K562 (cell line): ENCODE results near the gene DARS2. TPM values are rescaled to one million over a fixed set of nuclear protein-coding genes. Genes with fewer than 3 reads are reported as not detected.

ENCODE experiments used
- FOXA3 ChIP-seq, 2 experiments: fragments of 450-650 bp in 1 of 2; sonication (generic) in 1 of 2; formaldehyde crosslinking; IDR thresholded peaks in 1 of 2; conservative IDR thresholded peaks in 1 of 2; 2 replicates each; pipeline versions ENCODE4 v1.4.0 to v1.8.0; 2020 to 2022; ENCODE audit warnings: mild to moderate bottlenecking in 2 of 2, missing genetic modification reagents in 1 of 2
- PCBP2 ChIP-seq: fragments of 200-400 bp; formaldehyde crosslinking; IDR thresholded peaks from 2 replicates; pipeline ENCODE4 v1.6.1; 2018; ENCODE audit warnings: low read length, low read depth, mild to moderate bottlenecking, moderate library complexity; ENCODE audit not compliant: poor library complexity, severe bottlenecking
- SRSF9 ChIP-seq: fragments of 200-400 bp; formaldehyde crosslinking; IDR thresholded peaks from 2 replicates; pipeline ENCODE4 v1.6.1; 2017; ENCODE audit warnings: low read depth, low read length, borderline replicate concordance
- TRIM24 ChIP-seq, 2 experiments: fragments of 450-650 bp; IDR thresholded peaks; 2 replicates each; pipeline ENCODE4 v1.6.1; 2016
- ZNF318 ChIP-seq, 2 experiments: fragments of 450-650 bp; IDR thresholded peaks; 2 replicates each; pipeline ENCODE4 v1.6.1; 2016; ENCODE audit warnings: mild to moderate bottlenecking in 2 of 2, borderline replicate concordance in 1 of 2, low read depth in 1 of 2, moderate library complexity in 1 of 2
- ZNF518B ChIP-seq: fragments of 250-450 bp; sonication (Bioruptor Pico); IDR thresholded peaks from 2 replicates; pipeline ENCODE4 v1.5.0; 2021; ENCODE audit warnings: mild to moderate bottlenecking, moderate library complexity
- ZNF584 ChIP-seq: fragments of 200-800 bp; sonication (Bioruptor generic); IDR thresholded peaks from 2 replicates; pipeline ENCODE4 v1.6.1; 2016; ENCODE audit warnings: low read depth, mild to moderate bottlenecking, missing genetic modification characterization, missing compliant biosample characterization
- ZNF639 ChIP-seq, 2 experiments: fragments of 200-800 bp in 1 of 2; sonication (Bioruptor generic) in 1 of 2; sonication (generic) in 1 of 2; formaldehyde crosslinking in 1 of 2; IDR thresholded peaks in 1 of 2; conservative IDR thresholded peaks in 1 of 2; 2 replicates each; pipeline versions ENCODE4 v1.5.0 to v1.6.1; 2016 to 2020; ENCODE audit warnings: missing compliant biosample characterization in 1 of 2, missing genetic modification characterization in 1 of 2, missing genetic modification reagents in 1 of 2
- polyA plus RNA-seq, 8 experiments: library from polyadenylated mRNA; depleted of rRNA in 4 of 8; stranded (reverse) in 5 of 8; unstranded in 3 of 8; fragments of >200 nt; fragmentation: Nextera tagmentation in 2 of 8; fragmentation: Illumina TruSeq in 1 of 8; extraction: Ambion mirVana in 2 of 8; extraction: Trizol in 1 of 8; gene quantifications; 2 replicates each; pipeline versions ENCODE4 v1.2.1 to v1.2.3, GENCODE V29; 2011 to 2014; ENCODE audit warnings: inconsistent platforms in 1 of 8, missing spikeins in 1 of 8
- total RNA-seq, 7 experiments: library from RNA; depleted of rRNA in 6 of 7; stranded (reverse); fragments of >200 nt in 6 of 7; fragmentation: Illumina TruSeq in 2 of 7; extraction: Trizol in 2 of 7; gene quantifications; 2 replicates each; pipeline versions ENCODE4 v1.2.1 to v1.2.3, GENCODE V29; 2011 to 2021; ENCODE audit warnings: low replicate concordance in 1 of 7

DARS2 gene
- total and polyA plus RNA-seq, 9 of the 15 experiments (the other 6 are each of a cell fraction or from before 2014, with no cell fraction given), result 36.4 to 96.7 (median 68.6) TPM

GRCh38 chr1:173868266-173869020 lies 44.0 kb downstream of the DARS2 start, which contains the start of gene ZBTB37 (continued):
- no peak for TF ChIP-seq SRSF9
- TF ChIP-seq ZNF518B (CRISPR knock-in tag), result no peak
- no peak for TF ChIP-seq PCBP2
- peak in 1 of 2 experiments; percentile 86; a peak in 2 of 4 replicates for TF ChIP-seq ZNF639 (CRISPR knock-in tag; conservative IDR thresholded peaks at IDR 0.05 in 1 of 2, IDR thresholded peaks at IDR 0.05 in 1 of 2)
- 0 out of 4 replicates have a peak, but pooled peaks of 1 of the 2 experiments have one; percentile 37 for TF ChIP-seq ZNF318 (IDR thresholded peaks at IDR 0.05; ENCODE audit: borderline replicate concordance in 1 of 2, low read depth in 1 of 2)
- TF ChIP-seq ZNF584 (CRISPR knock-in tag), result no peak; the same call in 1 of the 2 replicates
- TF ChIP-seq TRIM24 (IDR thresholded peaks at IDR 0.05), result peak in 1 of 2 experiments; percentile 48; a peak in 2 of 4 replicates
- peak in 1 of 2 experiments; percentile 33; a peak in 1 of 4 replicates for TF ChIP-seq FOXA3 (CRISPR knock-in tag; conservative IDR thresholded peaks at IDR 0.05 in 1 of 2, IDR thresholded peaks at IDR 0.05 in 1 of 2)
